ENCODE results near the gene TGM1.
"Not testable (repeated sequence)": the region's sequence is repeated elsewhere in the genome, so short reads cannot be mapped to it uniquely, and the experiment has no call there.

The TGM1 gene

DNA sequence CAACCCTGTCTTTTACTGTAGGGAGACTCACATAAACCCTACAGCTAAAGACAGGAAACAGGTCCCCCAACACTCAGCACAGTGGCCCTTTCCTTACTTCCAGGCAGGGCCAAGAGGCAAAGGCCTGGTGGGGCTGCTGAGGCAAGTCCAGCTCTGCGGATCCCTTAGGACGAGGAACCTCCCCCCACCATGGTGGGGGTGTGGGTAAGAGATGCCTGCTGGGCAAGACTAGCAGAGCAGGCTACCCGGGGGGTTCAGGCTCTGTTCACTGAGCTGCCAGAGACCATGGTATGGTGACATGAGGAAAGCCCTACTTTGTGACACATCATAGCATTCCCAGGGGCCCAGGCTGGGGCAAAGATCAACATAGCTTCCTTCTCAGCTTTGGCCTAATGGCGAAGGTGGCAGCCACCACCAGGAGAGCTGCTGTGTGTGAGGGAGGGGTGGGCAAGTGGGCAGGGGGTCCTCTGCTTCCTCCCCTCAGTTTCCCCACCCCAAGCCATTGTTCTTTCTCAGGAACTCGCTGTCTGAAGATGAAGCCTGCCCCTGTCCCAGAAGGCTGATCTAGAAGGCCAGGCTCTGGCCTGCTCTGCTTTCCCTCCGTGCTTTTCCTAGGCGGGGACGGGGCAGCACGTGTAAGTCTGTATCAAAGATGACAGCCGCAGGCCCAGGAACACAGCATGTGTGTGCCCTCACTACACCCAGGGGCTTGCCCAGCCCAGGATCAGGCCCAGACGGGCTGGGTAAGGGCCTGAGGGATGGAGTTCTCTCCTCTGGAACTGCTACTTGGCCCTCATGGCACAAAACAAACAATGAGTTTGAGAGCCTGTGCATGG is 10.5 kb downstream of the TGM1 start:
- no peak for DNase-seq

DNA sequence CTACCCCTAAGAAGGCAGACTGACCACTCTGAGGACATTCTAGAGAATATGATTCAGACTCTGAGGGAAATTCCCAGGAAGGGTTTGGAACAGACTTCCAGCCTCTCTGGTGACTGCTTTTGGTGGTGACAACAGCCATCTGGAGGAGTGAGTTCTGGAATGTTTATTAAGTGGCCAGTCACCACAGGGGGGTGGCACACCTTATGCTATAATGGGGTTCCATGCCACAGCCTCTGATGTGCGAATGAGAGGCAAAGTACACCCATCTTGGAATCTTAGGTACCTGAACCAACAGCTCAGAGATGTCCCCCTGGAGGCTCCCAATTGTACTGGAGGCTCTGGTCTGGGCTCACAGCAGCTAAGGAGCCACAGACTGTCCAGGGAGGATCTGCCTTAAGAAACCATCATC is 11.1 kb downstream of the TGM1 start:
- no peak for DNase-seq

DNA sequence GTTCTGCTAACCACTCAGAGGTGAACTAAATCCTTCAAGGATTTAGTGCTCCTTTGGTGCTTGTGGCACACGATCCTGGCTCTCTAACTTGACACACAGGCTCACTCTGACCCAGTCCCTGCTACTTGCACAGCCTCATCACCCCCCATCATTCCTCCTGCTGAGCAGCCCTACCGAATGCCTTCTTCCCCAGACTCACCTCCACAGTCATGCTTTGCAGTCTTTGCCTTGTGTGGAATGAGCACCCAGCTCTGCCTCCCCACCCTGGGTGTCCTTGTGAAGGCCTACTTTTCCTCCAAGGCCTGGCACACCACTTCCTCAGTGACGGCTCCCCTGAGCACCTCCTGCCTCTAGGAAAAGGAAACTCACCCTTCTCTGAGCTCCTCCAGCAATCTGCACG is 12.6 kb downstream of the TGM1 start:
- DNase-seq: no peak

DNA sequence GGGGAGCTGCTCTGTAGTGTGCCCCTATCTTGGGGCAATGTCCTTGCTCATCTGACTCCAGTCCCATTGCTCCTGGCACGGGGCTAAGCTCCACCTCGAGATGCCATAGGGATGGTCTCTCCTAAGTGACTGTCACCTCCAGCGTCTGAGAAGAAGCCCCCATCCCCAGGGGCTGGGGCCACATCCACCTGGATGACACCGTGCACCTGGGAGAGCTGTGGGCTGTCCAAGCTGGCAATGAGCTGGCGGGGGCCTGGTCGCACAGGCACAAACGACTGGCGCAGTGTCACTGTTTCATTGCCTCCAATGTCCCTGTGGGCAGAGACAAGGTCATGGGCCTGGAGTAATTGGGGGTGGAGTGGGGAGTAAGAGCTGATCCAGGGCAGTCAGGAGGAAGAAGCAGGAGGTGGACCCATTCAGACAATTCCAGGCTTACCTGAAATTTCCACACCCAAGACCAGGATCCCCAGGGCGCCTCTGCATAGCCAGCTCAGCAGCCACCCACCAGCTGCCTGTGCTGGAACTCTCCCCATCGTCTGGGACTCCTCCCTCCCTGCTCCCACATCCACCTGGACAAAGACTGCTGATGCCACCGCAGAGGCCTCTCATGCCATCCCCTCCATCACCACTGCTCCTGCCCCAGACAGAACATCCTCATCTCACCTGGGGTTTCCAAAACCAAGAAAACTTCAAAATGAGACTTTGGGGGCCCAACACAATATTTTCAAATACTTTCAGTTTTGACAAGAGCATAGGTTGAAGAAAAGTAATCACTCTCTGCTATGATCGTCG is 13.6 kb downstream of the TGM1 start:
- no peak for DNase-seq

DNA sequence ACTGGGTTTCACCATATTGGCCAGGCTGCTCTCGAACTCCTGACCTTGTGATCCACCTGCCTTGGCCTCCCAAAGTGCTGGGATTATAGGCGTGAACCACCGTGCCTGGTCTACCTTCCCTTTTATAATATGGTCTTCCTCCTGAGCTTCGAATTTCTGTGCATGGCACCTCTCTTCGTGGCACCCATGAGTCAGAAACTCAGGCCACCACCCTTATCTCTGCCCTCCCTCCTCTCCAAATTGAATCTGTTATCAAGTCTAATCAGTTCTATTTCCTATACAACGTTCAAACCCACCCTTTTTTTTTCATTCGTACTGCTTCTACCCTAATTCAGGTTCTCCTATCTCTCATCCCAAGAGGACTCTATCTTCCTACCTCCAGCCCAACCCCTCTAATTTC is 15.6 kb downstream of the TGM1 start:
- DNase-seq: no peak

DNA sequence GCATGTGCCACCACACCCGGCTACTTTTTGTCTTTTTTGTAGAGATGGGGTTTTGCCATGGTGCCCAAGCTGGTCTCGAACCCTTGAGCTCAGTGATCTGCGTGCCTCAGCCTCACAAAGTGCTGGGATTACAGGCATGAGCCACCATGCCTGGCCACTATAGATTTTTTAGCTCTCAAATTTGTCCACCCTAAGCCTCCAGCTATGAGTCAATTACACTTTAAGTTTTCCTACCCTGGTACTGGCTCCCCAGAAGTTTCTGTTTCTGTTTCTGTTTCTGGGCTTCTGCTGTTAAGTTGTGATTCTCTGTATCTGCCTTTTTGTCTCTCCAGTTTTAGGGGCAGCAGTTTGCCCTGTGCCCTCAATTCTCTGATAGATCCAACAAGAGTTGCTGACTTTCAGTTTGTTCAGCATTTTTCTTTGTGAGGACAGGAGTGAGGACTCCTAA is 16.2 kb downstream of the TGM1 start:
- no peak for DNase-seq

DNA sequence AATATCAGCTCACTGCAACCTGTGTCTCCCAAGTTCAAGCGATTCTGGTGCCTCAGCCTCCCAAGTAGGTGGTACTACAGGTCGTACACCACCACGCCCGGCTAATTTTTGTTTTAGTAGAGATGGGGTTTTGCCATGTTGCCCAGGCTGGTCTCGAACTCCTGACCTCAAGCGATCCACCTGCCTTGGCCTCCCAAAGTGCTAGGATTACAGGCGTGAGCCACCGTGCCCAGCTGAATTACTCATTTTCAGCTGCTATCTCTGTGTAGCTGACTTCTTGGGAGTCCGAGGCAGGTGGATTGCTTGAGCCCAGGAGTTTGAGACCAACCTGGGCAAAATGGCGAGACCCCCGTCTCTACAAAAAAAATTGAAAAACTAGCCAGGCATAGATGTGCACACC is 17.6 kb downstream of the TGM1 start:
- DNase-seq: not testable (repeated sequence)

DNA sequence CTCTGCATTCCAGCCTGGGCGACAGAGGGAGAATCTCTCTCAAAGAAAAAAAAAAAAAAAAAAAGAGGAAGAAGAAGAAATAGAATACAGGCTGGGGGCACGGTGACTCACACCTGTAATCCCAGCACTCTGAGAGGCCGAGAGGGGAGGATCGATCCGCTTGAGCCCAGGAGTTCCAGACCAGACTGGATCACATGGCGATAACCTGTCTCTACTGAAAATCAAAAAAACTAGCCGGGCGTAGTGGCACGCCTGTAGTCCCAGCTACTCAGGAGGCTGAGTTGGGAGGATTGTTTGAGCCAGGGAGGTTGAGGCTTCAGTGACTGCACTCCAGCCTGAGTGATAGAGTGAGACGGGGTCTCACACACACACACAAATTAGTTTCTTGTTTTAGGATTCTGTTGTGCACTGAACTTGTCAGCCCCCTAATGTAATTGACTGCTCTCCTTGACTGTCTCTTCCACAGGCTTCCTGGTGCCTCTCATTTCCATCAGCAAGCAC is 19.6 kb downstream of the TGM1 start:
- DNase-seq: peak; percentile 16

DNA sequence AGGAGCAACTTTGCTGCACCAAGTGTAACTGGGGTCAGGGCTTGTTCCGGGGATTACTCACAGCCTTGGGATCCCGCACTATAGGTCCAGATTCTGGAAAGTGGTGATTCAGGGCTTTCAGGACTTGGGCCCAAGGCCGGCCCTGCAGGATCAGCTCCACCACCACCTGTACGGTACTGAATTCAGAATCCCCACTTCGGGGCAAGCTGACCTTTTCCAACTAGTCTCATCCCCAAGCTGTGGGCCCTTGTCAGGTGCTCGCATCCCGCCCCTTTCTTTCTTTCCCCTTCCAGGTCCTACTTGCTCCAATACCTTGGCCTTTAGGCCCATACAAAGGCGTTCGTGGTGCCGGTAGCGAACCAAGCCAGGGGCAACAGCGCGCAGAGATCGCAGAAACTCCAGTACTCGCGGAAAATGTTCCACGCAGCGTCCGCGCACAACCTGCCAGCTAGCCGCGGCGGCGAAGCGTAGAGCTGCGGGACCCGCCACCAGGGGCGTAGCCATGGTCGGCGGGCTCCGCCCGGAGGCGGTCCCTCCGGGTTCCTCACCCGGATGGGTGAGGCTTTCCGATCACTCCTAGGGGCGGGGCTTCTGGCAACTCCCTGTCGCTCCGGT is 21.0 kb downstream of the TGM1 start:
- DNase-seq: peak; percentile 52

DNA sequence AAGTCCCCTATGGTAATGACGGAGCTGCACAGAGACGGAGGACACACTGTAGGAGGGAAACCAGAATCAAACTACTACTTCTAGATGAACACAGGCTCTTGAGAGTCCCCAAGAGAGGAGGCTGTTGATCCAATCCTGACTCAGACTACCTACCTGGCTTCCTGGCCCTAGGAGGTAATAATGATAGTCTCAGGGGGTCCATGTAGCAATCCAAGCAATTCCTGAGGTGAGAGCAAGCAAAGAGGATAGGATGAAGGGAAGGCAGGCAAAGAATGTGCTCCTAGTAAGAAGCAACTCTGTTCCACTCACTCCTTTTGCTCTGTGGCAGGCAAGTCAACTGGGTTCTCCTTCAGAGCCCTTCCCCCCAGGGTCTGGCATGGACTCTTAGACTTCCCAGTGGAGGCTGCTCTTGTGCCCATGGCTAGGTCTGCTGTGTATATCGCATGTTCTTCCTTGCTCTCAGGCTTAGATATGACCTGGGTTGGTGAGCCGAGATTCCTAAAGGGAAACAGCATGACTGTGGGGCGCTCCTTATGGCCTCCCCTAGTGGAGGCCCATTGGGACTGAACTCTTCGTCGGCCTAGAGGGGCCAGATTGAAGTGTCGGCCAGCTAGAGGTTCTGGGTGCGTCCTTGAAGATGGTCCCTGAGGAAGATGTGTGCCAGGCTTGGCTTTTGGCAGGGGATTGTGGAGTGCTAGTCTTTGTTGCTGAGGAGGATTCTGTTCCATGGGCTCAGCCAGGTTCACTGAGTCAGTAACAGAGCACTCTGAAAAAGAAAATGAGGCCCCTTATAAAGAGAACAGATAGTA is 22.7 kb downstream of the TGM1 start:
- DNase-seq: no peak

DNA sequence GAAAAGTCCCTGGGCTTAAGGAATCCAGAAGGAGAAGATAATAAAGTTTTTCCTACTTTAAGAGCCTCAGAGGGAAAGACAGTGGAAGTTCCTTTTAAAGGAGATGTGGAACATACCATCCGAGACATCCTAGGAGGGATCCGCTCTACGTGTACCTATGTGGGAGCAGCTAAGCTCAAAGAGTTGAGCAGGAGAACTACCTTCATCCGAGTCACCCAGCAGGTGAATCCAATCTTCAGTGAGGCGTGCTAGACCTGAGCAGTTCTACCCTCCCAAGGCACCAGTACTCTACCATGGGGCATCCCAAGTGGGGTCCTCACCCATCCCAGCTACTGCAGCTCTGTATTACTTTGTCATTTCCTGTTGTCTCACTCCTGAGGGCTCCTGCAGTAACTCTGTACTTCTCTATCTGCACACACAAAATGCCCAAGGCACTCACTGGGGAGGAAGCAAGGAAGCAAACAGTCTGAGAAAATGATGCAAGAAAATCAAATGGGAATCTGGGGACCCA is 24.4 kb downstream of the TGM1 start:
- DNase-seq: no peak

DNA sequence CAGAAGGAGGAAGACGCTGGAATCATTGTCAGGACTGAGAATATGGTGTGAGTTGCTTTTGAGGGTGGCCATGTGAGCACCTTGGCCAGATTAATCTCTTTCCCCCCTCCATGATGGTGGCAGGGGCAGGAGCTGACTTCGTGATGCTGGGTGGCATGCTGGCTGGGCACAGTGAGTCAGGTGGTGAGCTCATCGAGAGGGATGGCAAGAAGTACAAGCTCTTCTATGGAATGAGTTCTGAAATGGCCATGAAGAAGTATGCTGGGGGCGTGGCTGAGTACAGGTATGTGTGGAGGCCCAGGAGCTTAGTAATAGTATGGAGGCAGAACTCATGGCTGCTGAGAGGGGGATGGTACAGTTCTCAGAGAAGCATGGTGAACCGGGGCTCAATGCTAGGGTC is 24.9 kb downstream of the TGM1 start:
- DNase-seq: no peak

DNA sequence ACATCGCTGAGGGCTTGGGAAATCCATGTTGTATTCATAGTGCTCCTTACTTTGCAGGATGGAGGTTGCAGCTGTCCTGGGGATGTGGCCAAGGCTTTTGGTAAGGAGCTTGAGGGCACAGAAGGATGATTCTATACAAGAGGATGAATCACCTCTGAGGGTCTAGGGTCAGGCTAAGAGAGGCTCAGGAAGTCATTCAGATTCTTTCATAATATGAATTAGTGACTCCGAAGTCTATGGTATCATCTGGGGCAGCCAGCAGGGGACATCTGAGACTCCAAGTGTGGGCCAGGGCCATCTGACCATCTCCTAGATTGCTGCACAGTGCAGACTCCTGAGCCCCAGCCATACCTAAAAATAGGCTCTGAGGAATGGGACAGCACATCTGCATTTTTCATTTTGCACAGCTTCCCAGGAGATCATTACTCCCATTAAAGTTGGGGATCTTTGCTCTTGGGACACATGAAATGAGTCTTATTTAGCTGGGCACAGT is 25.5 kb downstream of the TGM1 start:
- no peak for DNase-seq

DNA sequence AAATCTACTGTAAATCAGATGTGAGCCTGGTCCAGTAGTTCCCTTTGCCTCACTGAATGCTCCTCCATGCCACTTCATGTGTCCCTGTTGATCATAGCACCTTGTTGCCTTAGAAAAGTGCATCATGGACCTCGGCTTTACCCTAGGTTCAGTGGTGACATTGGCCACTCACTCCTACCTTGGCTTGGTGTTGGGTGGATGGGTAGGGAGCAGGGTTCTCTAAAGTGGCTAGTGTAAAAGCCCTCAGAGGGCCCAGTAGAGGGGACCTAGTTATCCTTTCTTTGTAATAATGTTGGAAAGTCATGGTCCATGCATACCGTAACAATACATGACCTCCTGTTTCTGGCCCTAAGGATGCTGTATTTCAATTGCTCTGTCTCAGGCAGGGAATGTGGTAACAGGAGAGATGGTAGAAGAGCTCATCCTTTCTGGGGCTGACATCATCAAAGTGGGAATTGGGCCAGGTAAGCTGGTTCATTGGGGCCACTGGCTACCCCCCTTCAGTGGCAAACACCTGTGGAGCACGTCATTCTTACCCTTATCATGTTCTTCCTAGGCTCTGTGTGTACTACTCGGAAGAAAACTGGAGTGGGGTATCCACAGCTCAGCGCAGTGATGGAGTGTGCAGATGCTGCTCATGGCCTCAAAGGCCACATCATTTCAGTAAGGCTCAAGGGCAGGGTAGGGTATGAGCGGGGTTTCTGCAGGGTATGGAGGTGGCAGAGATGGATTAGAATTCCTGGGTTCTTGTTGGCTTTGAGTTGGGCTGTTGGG is 26.1 kb downstream of the TGM1 start:
- no peak for DNase-seq

DNA sequence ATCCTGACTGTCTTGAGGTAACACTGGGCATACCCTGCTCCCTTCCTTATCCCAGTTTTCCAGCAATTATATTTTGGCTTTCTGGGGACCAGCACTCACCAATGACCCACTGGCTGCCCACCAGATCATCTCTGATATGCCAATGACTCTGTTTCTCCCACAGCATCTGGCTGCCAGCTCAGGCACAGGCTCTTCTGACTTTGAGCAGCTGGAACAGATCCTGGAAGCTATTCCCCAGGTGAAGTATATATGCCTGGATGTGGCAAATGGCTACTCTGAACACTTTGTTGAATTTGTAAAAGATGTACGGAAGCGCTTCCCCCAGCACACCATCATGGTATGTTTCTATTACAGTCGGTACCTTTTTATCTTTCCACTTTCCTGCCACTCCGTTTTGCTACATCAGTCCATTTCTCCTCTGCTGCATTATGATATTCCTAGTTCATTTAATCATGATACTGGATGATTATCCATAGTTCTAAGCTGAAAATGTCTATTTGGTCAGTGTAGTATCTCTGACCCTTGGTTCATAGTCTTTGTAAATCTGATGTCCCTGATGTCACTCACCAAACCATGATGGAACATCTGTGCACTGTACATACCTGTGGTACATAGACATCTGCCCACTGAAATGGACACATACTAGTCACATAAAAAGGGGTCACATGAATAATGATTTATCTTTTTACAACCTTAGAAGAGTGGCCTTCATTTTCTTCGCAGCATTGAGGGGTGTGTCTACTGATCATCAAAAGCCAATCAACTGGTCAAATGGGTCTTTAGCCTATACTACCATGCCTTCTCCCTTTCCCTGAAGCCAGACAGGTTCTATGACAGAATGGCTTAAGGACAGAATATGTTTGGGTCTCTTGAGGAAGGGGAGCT is 26.9 kb downstream of the TGM1 start:
- DNase-seq: no peak

DNA sequence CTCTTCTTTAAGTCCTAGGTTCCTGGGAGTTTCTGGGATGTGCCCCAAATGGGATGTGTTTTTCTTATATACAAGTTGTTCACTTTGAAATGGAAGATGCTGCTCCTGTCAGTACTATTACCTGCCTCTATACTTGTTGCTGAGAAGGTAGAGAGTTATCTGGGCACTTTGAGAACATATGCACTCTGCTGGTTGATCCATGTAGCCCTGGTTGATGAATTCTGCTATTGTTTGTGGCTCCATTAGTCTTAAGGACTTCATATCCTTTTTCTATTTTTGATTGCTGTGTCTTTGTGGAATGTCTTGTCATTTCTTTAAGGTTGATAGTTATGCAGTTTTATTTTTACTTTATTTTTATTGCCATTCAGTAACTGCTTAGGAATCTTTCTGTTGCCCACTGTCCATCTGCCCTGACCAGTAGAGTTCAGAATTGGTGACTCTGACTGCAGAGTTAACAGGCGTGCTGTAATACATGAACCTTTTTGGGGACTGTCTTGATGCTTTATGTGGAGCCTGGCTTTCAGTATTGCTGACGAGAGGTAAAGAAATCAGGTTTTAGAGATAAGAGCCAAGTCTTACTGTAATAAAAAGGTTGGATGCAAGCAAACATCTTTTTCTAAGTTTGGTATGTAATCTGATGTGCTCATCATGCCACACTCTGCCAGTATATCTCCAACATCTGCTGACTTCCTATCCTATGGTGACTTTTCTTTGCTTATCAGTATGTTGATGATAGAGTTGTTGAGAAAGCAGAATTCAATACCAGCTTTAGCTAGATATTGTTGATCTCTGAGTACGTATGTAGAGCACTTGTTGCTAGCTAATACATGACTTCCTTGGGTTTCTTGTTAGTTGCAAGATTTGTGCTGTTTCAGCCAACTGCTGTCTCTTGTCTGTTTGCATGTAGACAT is 28.6 kb downstream of the TGM1 start:
- no peak for DNase-seq

DNA sequence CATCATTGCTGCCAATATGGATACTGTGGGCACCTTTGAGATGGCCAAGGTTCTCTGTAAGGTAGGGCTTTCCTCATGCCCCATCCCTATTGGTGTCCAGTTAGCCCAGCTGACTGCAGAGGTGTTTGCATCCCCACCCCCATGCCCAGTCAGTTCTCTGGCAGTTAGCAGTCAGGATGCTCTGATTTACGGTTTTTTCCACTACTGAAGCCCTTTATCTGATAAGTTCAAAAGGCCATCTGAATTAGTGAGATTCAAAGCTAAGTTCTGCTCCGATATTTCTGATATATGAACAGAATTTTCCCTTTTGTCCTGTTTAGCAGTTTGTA is 29.5 kb downstream of the TGM1 start:
- DNase-seq: no peak

DNA sequence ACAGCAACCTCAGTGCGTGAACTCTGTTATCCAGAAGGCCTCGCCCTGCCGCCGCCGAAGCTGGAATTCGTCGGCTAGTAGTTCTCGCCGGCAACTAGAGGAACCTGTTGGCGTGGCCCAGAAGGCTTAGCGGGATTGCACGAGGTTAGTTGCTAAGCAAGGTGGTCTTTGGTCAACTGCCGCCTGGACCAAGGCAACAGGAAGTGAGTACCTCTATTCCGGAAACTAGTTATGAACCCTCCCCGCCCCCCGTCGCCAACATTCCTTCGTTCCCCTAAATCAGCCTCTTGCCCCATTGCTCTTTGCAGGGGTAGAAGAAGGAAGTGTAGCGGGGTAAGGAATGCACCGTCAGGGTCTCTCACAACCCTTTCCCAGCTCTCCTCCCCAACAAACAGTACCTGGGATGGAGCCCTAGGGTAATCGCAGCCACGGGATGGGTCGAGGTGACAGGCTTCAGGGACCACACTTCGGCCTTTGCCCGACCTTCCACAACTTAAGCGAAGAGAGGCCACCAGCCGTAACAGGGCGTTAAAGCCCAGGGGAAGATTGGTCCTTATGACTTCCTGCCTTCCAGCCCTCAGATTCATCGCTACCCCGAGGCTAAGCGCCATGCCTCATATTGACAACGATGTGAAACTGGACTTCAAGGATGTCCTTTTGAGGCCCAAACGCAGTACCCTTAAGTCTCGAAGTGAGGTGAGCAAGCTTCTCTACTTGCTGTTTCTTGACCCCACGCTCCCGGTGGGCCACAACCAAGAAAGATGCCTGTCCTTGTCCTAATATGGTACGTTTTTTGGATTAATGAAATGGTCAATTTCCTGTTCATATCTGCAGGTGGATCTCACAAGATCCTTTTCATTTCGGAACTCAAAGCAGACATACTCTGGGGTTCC is 30.1 kb downstream of the TGM1 start, which contains the start of gene GMPR2:
GMPR2 (plus strand) TSS at position 285 of the 893 bp plus-strand sequence; CDS start at position 610, 325 bp downstream.
- peak; percentile 85 for DNase-seq
